NCI-H510A treated with DMSO at 0.1 percent for 48 hours (cell line): ENCODE data around the gene ALDOB.

Experiments used
- DNase-seq: peaks from one replicate; lab custom pipeline; 2025; lab: John Stamatoyannopoulos, UW

ALDOB gene

DNA sequence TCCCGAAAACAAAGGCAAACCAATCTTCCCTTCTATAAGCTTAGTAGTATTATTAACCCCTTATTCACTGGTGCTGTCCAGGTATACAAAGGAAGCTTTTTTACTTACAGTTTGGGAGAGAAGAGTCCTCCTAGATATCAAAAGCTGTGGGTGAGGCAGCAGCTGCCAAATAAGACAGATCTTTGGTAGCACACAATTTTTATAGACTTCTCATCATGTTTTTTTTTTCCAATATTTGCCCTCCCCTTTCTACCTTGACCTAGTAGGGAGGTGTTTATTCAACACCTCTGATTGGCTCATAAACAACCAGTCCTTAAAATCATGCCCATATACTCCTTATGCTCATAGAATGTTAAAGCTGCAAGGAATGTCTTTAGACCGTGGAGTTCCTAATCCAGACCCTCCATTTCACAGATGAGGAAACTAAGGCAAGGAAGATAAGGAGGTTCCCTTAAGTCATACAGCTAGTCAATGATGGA lies at the start of gene ALDOB:
Gene ALDOB, minus strand, starts transcription at position 174 of the 479 bp plus-strand sequence. CDS start 4,887 bp downstream, outside the sequence.
- DNase-seq: no peak

DNA sequence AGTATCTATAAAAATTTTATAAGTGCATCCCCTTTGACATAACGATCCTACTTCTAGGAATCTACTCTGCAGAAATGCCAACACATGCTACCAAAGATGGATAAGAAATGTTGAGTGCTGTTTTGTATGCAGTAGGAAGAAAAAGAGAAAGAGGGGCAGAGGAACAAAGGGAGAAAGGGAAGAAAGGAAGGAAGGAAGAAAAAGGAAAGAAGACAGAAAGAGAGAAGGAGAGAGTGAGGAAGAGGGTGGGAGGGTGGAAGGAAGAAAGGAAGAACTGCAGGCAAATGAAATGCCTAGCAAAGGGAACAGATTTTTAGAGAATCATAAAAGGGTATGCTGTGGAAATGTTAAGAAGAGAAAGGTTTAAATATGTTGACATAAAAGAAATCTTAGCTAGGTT lies 48.5 kb upstream of the ALDOB start:
- DNase-seq: no peak

DNA sequence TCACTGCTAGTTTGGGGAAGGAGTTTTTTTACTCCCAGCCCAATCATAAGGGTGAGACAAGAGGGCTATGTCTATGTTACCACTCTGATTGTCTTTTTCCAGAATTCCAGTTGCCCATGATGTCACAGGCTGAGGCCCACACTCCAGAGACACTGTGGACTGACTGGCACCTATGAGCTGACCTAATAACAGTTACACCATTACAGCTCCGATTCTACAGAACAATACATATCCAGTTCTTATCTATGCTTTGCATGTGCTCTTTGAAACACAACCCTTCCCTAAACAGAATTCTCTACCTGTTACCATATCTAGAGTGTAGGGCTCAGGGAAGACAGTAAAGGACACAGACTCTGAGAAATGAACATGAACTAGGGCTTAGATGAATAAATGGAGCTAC lies 45.7 kb upstream of the ALDOB start:
- DNase-seq: no peak

GRCh38 chr9:101480386-101480785 lies 44.8 kb upstream of the ALDOB start:
- DNase-seq: no peak

DNA sequence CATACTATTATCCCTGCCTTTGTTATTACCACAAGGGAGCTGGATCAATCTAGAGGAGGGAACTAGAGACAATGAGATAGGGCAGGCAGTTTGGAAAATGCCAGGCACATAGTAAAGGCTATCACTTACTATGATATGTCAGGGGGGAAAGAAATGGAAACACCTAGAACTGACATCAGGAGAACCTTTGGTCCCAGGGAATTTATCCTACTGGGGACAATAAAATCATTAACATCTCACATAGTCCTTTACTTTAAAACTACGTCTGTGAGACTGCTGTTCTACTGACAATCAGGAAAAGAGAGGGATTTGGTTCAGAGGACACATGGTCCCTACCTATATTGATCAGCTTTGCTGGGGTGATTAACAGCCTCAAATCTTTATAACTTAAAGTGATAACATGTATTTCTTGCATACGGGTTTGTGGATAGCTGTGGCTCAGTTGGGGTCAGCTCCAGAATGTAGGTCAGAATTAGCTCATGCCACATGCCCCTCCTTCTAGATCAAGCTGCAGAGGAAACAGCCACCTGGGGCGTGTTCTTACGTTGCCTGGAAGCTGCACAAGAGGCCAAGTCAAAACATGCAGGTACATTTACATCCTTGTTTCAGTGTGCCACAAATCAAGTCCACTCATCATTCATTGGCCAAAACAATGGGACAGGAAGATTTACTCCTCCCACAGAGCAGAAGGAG lies 43.9 kb upstream of the ALDOB start:
- peak; percentile 55 for DNase-seq

- DNase-seq: no peak
These were observed 43.3 kb upstream of the ALDOB start for GRCh38 chr9:101478906-101479305.

- peak; percentile 47 for DNase-seq
These were observed 42.9 kb upstream of the ALDOB start for GRCh38 chr9:101478444-101478843.

GRCh38 chr9:101477736-101478135 lies 42.2 kb upstream of the ALDOB start:
- no peak for DNase-seq

DNA sequence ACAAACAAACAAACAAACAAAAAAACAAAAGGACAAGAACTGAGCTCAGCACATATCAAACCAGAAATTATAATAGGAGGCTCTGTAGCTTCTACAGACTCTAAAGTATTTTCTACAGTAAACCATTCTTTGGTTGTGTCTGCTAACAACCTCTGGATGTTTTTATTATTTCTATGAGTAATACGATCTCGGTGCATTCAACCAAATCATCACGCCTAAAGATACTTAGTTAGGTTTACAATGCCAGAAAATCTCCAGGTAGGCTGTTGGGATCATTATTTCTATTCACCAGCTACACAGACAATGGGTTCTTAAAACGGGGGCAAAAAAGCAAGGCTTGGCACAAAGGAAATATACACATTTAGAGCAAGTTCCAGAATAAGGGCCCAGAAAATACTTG lies 41.6 kb upstream of the ALDOB start:
- DNase-seq: no peak

- no peak for DNase-seq
These were observed 41.1 kb upstream of the ALDOB start for GRCh38 chr9:101476576-101477208.

- no peak for DNase-seq
These were observed 37.3 kb upstream of the ALDOB start for GRCh38 chr9:101472891-101473290.

- DNase-seq: no peak
These were observed 35.4 kb upstream of the ALDOB start for GRCh38 chr9:101470929-101471328.

DNA sequence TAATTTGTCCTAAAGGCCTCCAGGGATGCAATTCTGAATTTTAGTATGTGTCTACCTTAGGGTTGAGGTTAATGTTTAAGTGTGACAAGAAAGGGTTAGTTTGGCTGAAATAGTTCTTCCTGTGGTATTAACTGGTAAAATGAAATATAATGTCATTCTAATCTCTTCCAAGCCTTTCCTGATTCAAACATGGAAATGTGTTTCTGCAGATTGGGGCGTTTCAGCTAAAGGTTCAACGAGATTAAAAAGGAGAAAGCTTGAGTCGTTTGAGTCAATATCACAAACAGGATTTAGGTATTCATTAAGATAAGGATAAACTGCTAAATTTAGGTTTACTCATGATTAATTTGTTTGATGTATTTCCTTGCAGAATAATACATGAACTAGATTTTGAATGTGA lies 34.4 kb upstream of the ALDOB start:
- DNase-seq: no peak

GRCh38 chr9:101469026-101469425 lies 33.5 kb upstream of the ALDOB start:
- DNase-seq: no peak

- no peak for DNase-seq
These were observed 32.5 kb upstream of the ALDOB start for GRCh38 chr9:101468116-101468515.

DNA sequence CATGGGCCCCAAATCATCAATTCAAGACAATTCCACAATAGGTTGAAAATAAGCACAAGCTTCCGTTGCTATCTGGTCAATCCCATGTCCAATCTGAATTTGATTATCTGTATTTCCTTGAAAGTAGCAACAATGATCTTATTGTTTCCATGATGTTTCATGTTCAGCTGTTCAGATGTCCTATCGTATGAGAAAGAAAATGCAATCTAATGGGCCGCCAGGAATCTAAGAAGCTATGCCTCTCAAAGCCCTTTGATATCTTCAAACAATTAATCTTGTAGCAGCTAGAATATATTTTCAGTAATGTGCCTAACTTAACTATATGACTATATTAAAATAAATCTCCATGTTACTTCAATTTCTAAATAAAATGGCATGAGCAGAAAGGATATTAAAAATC lies 32.1 kb upstream of the ALDOB start:
- no peak for DNase-seq

GRCh38 chr9:101466863-101467262 lies 31.3 kb upstream of the ALDOB start:
- DNase-seq: no peak

GRCh38 chr9:101465326-101465915 lies 29.8 kb upstream of the ALDOB start:
- DNase-seq: peak; percentile 11

DNA sequence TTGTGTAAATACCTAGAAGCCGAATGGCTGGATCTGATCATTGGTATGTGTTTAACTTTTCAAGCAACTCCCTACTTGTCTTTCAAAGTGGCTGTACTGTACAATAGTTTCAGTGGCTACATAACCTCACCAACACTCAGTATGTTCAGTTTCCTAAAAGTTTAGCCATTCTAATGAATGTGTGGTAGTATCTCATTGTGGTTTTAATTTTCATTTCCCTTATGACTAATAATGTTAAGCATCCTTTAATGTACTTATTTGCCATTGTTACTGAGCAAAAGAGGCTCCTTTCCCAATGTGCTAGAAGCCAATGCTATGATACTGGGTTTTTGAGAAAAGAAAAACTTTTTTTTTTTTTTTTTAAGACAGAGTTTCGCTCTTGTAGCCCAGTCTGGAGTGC lies 27.8 kb upstream of the ALDOB start:
- no peak for DNase-seq

- no peak for DNase-seq
These were observed 27.0 kb upstream of the ALDOB start for GRCh38 chr9:101462558-101462957.

DNA sequence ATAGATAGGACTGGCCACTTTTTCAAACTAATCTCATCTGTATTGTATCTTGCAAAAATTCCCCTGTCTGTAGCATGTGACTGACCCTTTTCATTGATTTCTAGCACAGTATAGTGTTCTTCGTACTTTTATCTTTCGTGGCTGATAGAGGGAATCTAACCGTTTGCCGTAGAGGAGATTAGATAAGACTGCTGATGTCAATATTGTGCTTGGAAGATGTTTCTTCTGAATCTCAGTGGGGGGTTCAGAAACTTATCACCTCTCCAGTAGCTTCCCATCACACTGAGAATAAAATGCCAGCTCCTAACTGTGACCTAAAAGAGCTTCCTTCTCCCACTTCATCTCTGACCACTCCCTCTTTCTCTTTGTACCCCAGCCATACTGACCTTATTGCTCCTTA lies 25.4 kb upstream of the ALDOB start:
- no peak for DNase-seq

GRCh38 chr9:101458963-101459631 lies 23.5 kb upstream of the ALDOB start:
- peak; percentile 78 for DNase-seq

DNA sequence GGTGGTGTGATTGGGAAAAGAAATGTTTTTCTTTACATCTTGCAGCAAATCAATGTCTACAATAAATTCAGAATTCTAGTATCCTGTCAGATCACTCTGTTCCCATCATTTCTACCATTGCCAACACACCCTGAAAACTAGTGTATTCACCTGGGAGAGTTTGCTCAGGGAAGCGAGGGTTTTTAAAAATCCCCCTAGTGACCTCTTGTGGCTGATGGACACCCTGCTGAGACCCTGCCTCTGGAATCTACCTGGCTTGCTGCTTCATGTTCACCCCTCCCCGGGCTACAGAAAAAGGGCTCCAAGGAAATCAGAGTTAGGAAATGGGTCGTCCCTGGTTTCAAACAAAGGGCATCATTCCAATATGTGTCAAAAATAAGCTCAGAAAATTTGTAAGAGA lies 21.4 kb upstream of the ALDOB start:
- no peak for DNase-seq
